KMS-11 (cell line): ENCODE data around the gene FAM199X.

ENCODE experiments used
- H2AFZ ChIP-seq: fragments of 200-600 bp; sonication (generic); 2 replicates; pipeline ENCODE4 v1.6.1; 2016; ENCODE audit warnings: antibody characterized with exemption, mixed run types, low read depth
- H3K27ac ChIP-seq: fragments of 200-600 bp; sonication (generic); 2 replicates; pipeline ENCODE4 v1.6.1; 2016; ENCODE audit warnings: mild to moderate bottlenecking, mixed run types
- H3K27me3 ChIP-seq: fragments of 200-600 bp; sonication (generic); 2 replicates; pipeline ENCODE4 v1.6.1; 2017; ENCODE audit warnings: mild to moderate bottlenecking, low read depth, mixed run types, moderate library complexity; ENCODE audit not compliant: insufficient read depth
- H3K36me3 ChIP-seq: fragments of 200-600 bp; sonication (generic); 2 replicates; pipeline ENCODE4 v1.6.1; 2017; ENCODE audit warnings: mild to moderate bottlenecking, mixed run types; ENCODE audit not compliant: insufficient read depth
- H3K4me1 ChIP-seq: fragments of 200-600 bp; sonication (generic); 2 replicates; pipeline ENCODE4 v1.6.1; 2016; ENCODE audit warnings: mild to moderate bottlenecking, low read depth, mixed run types; ENCODE audit not compliant: poor library complexity, severe bottlenecking
- H3K4me2 ChIP-seq: fragments of 200-600 bp; sonication (generic); 2 replicates; pipeline ENCODE4 v1.7.0; 2016; ENCODE audit warnings: mild to moderate bottlenecking, mixed run types
- H3K4me3 ChIP-seq: fragments of 200-600 bp; sonication (generic); IDR thresholded peaks from 2 replicates; pipeline ENCODE4 v1.6.1; 2017; ENCODE audit warnings: low read depth, low read length, mixed read lengths; ENCODE audit not compliant: insufficient read depth
- H3K79me2 ChIP-seq: fragments of 200-600 bp; sonication (generic); 2 replicates; pipeline ENCODE4 v1.6.1; 2016; ENCODE audit warnings: low read depth, mixed run types; ENCODE audit not compliant: insufficient read depth
- H3K9ac ChIP-seq: fragments of 200-600 bp; sonication (generic); 2 replicates; pipeline ENCODE4 v1.6.1; 2016; ENCODE audit warnings: mild to moderate bottlenecking, mixed run types
- H4K20me1 ChIP-seq: fragments of 200-600 bp; sonication (generic); 2 replicates; pipeline ENCODE4 v1.6.1; 2016; ENCODE audit warnings: mild to moderate bottlenecking, mixed run types; ENCODE audit not compliant: insufficient read depth
- CTCF ChIP-seq: fragments of 200-600 bp; sonication (generic); conservative IDR thresholded peaks from 2 replicates; pipeline ENCODE4 v1.6.1; 2017; ENCODE audit warnings: low read depth, mild to moderate bottlenecking, antibody characterized with exemption, low read length, moderate library complexity, mixed read lengths

The FAM199X gene

GRCh38 chrX:104165894-104166734, at the start of gene FAM199X:
Gene FAM199X (plus strand): TSS chrX:104166453. CDS start chrX:104166786, 333 bp downstream.
- peak within 1 kb of the TSS; percentile 96 for H2AFZ ChIP-seq
- no peaks in the 10 kb centered on the region for H4K20me1 ChIP-seq
- H3K36me3 ChIP-seq, result no peaks in the 10 kb centered on the region
- peak; percentile 54; the same call in 1 of the 2 replicates for TF ChIP-seq CTCF
- no peak within 1 kb of the TSS for H3K4me3 ChIP-seq
- peaks cover 24% of the 10 kb centered on the region; the same call in 1 of the 2 replicates for H3K79me2 ChIP-seq
- peak within 1 kb of the TSS; percentile 39; the same call in 1 of the 2 replicates for H3K9ac ChIP-seq
- H3K4me1 ChIP-seq, result peaks cover 23% of the 10 kb centered on the region
- no peaks in the 10 kb centered on the region for H3K27me3 ChIP-seq
- peak within 1 kb of the TSS; percentile 69 for H3K4me2 ChIP-seq
- H3K27ac ChIP-seq, result no peak within 1 kb of the TSS; the same call in 1 of the 2 replicates

- Histone ChIP-seq H3K27me3 (no peaks in the 10 kb centered on the region), H3K9ac (no peak overlapping the region), H3K79me2 (no peaks in the 10 kb centered on the region), H3K4me3 (no peak overlapping the region), H2AFZ (no peak overlapping the region), H3K27ac (no peak overlapping the region), H4K20me1 (no peaks in the 10 kb centered on the region), H3K4me1 (peaks cover 5% of the 10 kb centered on the region), H3K36me3 (no peaks in the 10 kb centered on the region), H3K4me2 (no peak overlapping the region)
- TF ChIP-seq CTCF, result no peak
Measured at GRCh38 chrX:104117759-104118158, 48.5 kb upstream of the FAM199X start.

- Histone ChIP-seq H3K4me2 (no peak overlapping the region), H3K36me3 (no peaks in the 10 kb centered on the region), H2AFZ (no peak overlapping the region), H3K4me3 (no peak overlapping the region), H3K27ac (no peak overlapping the region), H3K79me2 (no peaks in the 10 kb centered on the region), H3K27me3 (no peaks in the 10 kb centered on the region), H3K4me1 (peaks cover 5% of the 10 kb centered on the region), H4K20me1 (no peaks in the 10 kb centered on the region), H3K9ac (no peak overlapping the region)
- no peak for TF ChIP-seq CTCF
Measured at GRCh38 chrX:104118765-104119164, 47.5 kb upstream of the FAM199X start.

- Histone ChIP-seq H3K27ac (no peak overlapping the region), H3K4me1 (peaks cover 5% of the 10 kb centered on the region), H4K20me1 (no peaks in the 10 kb centered on the region), H2AFZ (no peak overlapping the region), H3K36me3 (no peaks in the 10 kb centered on the region), H3K27me3 (no peaks in the 10 kb centered on the region), H3K9ac (no peak overlapping the region), H3K4me2 (no peak overlapping the region), H3K4me3 (no peak overlapping the region), H3K79me2 (no peaks in the 10 kb centered on the region)
- TF ChIP-seq CTCF, result no peak
Measured at GRCh38 chrX:104122829-104123228, 43.4 kb upstream of the FAM199X start.
